Measurements from ENCODE around the gene PRR4. TPM values are rescaled to one million over a fixed set of nuclear protein-coding genes. Genes with fewer than 3 reads are reported as not detected.

Gene PRR4
- polyA plus RNA-seq, 2 of the 4 experiments (the other 2 are of a cell fraction) = 2.5 to 6.4 TPM

DNA sequence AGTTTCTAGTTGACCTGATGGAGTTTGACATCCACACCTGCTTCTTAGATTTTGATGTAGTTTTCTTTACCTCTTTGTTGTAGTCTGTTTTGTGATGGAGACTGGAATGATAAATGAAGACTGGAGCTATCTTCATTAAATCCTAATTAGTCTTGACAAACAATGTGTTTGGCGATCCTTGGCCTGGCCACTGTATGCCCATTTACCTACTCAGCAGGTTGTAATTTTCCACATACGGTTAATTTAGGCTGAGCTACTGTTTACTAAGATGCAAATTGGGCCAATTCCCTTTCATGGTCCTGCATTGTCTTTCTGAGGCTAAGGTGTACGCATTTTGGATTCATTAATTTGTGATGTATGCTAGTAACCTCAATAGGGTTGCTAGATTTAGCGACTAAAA is 46.7 kb downstream of the PRR4 start, which contains the start of gene TAS2R7:
TSS of gene TAS2R7 (minus strand) at position 41 of the 400 bp plus-strand sequence. CDS start 57 bp downstream, outside the sequence.
- no peak within 1 kb of the TSS for H3K27ac ChIP-seq
- no peaks in the 10 kb centered on the region for H3K4me1 ChIP-seq
- ChIA-PET CTCF (no interaction called here), POLR2A (no interaction called here)
- FAIRE-seq (no peak), DNase-seq (ENCODE audit: low read depth in 1 of 2, low spot score in 1 of 2) (no peak), ATAC-seq (no peak)
- H3K4me2 ChIP-seq = no peak within 1 kb of the TSS
- TF ChIP-seq, protein P1, sequence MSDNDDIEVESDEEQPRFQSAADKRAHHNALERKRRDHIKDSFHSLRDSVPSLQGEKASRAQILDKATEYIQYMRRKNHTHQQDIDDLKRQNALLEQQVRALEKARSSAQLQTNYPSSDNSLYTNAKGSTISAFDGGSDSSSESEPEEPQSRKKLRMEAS (IDR thresholded peaks at IDR 0.05) = no peak
- TF ChIP-seq FOSB (CRISPR knock-in tag; IDR thresholded peaks at IDR 0.05) (no peak), JUN (IDR thresholded peaks at IDR 0.05) (no peak), EHF (CRISPR knock-in tag; IDR thresholded peaks at IDR 0.05) (no peak), ESRRA (IDR thresholded peaks at IDR 0.05; ENCODE audit: borderline replicate concordance, low read length) (no peak), HOXB13 (CRISPR knock-in tag; IDR thresholded peaks at IDR 0.05; ENCODE audit: low read depth) (no peak), NFE2L2 (conservative IDR thresholded peaks at IDR 0.05; ENCODE audit: low read length) (no peak), CEBPB (IDR thresholded peaks at IDR 0.05) (no peak), NR3C1 (IDR thresholded peaks at IDR 0.05) (no peak), CHD4 (IDR thresholded peaks at IDR 0.05; ENCODE audit: borderline replicate concordance) (no peak), POLR2AphosphoS2 (conservative IDR thresholded peaks at IDR 0.05; ENCODE audit: low read length) (no peak), GATA3 (IDR thresholded peaks at IDR 0.05; ENCODE audit: borderline replicate concordance) (no peak)
- TF ChIP-seq, protein P2, sequence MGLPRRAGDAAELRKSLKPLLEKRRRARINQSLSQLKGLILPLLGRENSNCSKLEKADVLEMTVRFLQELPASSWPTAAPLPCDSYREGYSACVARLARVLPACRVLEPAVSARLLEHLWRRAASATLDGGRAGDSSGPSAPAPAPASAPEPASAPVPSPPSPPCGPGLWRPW (IDR thresholded peaks at IDR 0.05) = no peak
- no peak within 1 kb of the TSS for H3K4me3 ChIP-seq
- H3K9me3 ChIP-seq = no peaks in the 10 kb centered on the region
- 9% methylated on average over 4 of the region's 4 CpGs for WGBS (ENCODE audit: missing lambda C conversion rate)

DNA sequence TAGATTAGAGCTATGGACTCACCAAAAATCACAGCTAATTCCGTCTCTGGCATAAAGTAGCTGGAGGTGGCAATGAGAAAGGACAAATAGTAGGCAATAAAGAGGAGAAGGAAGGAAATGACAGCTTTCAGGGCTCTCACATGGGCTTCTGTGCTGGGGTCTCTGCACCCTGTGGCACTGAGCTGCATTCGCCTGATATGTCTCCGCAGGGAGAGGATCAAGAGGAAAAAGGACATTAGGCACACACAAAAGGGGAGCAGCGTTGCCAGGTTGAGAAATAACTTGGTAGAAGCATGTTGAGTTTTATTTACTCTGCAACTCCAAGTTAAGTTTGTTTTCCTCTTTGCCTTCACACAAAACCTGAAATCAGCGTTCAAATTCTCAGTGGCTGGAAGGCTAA is 47.5 kb downstream of the PRR4 start:
- POLR2A ChIA-PET = no interaction called here
- ATAC-seq = no peak
- H3K9me3 ChIP-seq = no peaks in the 10 kb centered on the region
- no peak for DNase-seq (ENCODE audit: low read depth in 1 of 2, low spot score in 1 of 2)
- TF ChIP-seq TFCP2L1 (CRISPR knock-in tag; IDR thresholded peaks at IDR 0.05) (no peak), HDAC2 (IDR thresholded peaks at IDR 0.05) (no peak), MAFK (IDR thresholded peaks at IDR 0.05; ENCODE audit: partially characterized antibody) (no peak), TP53 (CRISPR knock-in tag; IDR thresholded peaks at IDR 0.05) (no peak)
- TF ChIP-seq, protein P3, sequence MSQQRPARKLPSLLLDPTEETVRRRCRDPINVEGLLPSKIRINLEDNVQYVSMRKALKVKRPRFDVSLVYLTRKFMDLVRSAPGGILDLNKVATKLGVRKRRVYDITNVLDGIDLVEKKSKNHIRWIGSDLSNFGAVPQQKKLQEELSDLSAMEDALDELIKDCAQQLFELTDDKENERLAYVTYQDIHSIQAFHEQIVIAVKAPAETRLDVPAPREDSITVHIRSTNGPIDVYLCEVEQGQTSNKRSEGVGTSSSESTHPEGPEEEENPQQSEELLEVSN (IDR thresholded peaks at IDR 0.05; ENCODE audit: borderline replicate concordance, low read depth) = no peak
- no peak overlapping the region for H3K4me2 ChIP-seq
- 2% methylated on average over 5 of the region's 5 CpGs for WGBS (ENCODE audit: missing lambda C conversion rate)
- CTCF ChIA-PET = interaction anchor here (0.9 kb wide), 1 partner anchor 17 kb away, joined by 3 read pairs; no protein-coding TSS in a partner anchor
- no peak for FAIRE-seq
- H3K27ac ChIP-seq = no peak overlapping the region
- no peaks in the 10 kb centered on the region for H3K4me1 ChIP-seq
- no peak overlapping the region for H3K4me3 ChIP-seq

Small RNA genes within 50 kb of the gene (small RNA-seq; reads per million reads assigned to genes)
- gene PRR4 = 0 to 0.78 (median 0) reads per million in 6 experiments

Other genes with a start within 250 kb of the PRR4 start
- gene MAGOHB, start 235.9 kb downstream of the PRR4 start, polyA plus RNA-seq (2011; rRNA removed) = 43.1 and 90.5 TPM in 2 replicates
- 83.4 to 93.3 TPM (median 83.5 TPM) in 3 replicates for gene MAGOHB, start 235.9 kb downstream of the PRR4 start, polyA plus RNA-seq (2017; fragmentation: RNase III; extraction: RNeasy Plus Mini Kit Qiagen cat#74134 plus additional on column Dnase treatment)
- gene STYK1, start 175.4 kb downstream of the PRR4 start, polyA plus RNA-seq (2011; rRNA removed) = 0.46 and 0.56 TPM in 2 replicates
- gene STYK1, start 175.4 kb downstream of the PRR4 start, polyA plus RNA-seq (2017; fragmentation: RNase III; extraction: RNeasy Plus Mini Kit Qiagen cat#74134 plus additional on column Dnase treatment) = 0.21 to 0.54 TPM (median 0.32 TPM) in 3 replicates
- 136 and 150 TPM in 2 replicates for gene YBX3, start 126.2 kb downstream of the PRR4 start, polyA plus RNA-seq (2011; rRNA removed)
- 140 to 176 TPM (median 146 TPM) in 3 replicates for gene YBX3, start 126.2 kb downstream of the PRR4 start, polyA plus RNA-seq (2017; fragmentation: RNase III; extraction: RNeasy Plus Mini Kit Qiagen cat#74134 plus additional on column Dnase treatment)
- not detected in 2 replicates for gene TAS2R7, start 46.8 kb downstream of the PRR4 start, polyA plus RNA-seq (2011; rRNA removed)
- gene TAS2R7, start 46.8 kb downstream of the PRR4 start, polyA plus RNA-seq (2017; fragmentation: RNase III; extraction: RNeasy Plus Mini Kit Qiagen cat#74134 plus additional on column Dnase treatment) = not detected in 3 replicates
- gene TAS2R8, start 42.2 kb downstream of the PRR4 start, polyA plus RNA-seq (2011; rRNA removed) = not detected in 2 replicates
- not detected in 3 replicates for gene TAS2R8, start 42.2 kb downstream of the PRR4 start, polyA plus RNA-seq (2017; fragmentation: RNase III; extraction: RNeasy Plus Mini Kit Qiagen cat#74134 plus additional on column Dnase treatment)
- gene TAS2R9, start 39.3 kb downstream of the PRR4 start, polyA plus RNA-seq (2011; rRNA removed) = not detected in 2 replicates
- not detected in 3 replicates for gene TAS2R9, start 39.3 kb downstream of the PRR4 start, polyA plus RNA-seq (2017; fragmentation: RNase III; extraction: RNeasy Plus Mini Kit Qiagen cat#74134 plus additional on column Dnase treatment)
- 0.67 and 0.71 TPM in 2 replicates for gene TAS2R10, start 23.1 kb downstream of the PRR4 start, polyA plus RNA-seq (2011; rRNA removed)
- gene TAS2R10, start 23.1 kb downstream of the PRR4 start, polyA plus RNA-seq (2017; fragmentation: RNase III; extraction: RNeasy Plus Mini Kit Qiagen cat#74134 plus additional on column Dnase treatment) = 0.09 to 0.14 TPM in 2 of 3 replicates, not detected in the other
- gene PRH1, start 34.8 kb upstream of the PRR4 start, polyA plus RNA-seq (2011; rRNA removed) = 3.4 and 4.3 TPM in 2 replicates
- 6.7 to 7.8 TPM (median 7.8 TPM) in 3 replicates for gene PRH1, start 34.8 kb upstream of the PRR4 start, polyA plus RNA-seq (2017; fragmentation: RNase III; extraction: RNeasy Plus Mini Kit Qiagen cat#74134 plus additional on column Dnase treatment)
- 0.19 and 0.28 TPM in 2 replicates for gene TAS2R13, start 60.1 kb upstream of the PRR4 start, polyA plus RNA-seq (2011; rRNA removed)
- not detected in 3 replicates for gene TAS2R13, start 60.1 kb upstream of the PRR4 start, polyA plus RNA-seq (2017; fragmentation: RNase III; extraction: RNeasy Plus Mini Kit Qiagen cat#74134 plus additional on column Dnase treatment)
- gene PRH2, start 79.8 kb upstream of the PRR4 start, polyA plus RNA-seq (2011; rRNA removed) = 0.25 and 0.39 TPM in 2 replicates
- 0.19 TPM in 1 of 3 replicates, not detected in the others for gene PRH2, start 79.8 kb upstream of the PRR4 start, polyA plus RNA-seq (2017; fragmentation: RNase III; extraction: RNeasy Plus Mini Kit Qiagen cat#74134 plus additional on column Dnase treatment)
- gene TAS2R14, start 89.8 kb upstream of the PRR4 start, polyA plus RNA-seq (2011; rRNA removed) = 3.1 and 4.1 TPM in 2 replicates
- gene TAS2R14, start 89.8 kb upstream of the PRR4 start, polyA plus RNA-seq (2017; fragmentation: RNase III; extraction: RNeasy Plus Mini Kit Qiagen cat#74134 plus additional on column Dnase treatment) = 0.70 to 0.94 TPM (median 0.80 TPM) in 3 replicates
- gene TAS2R50, start 137.4 kb upstream of the PRR4 start, polyA plus RNA-seq (2011; rRNA removed) = 0.25 and 0.27 TPM in 2 replicates
- not detected in 3 replicates for gene TAS2R50, start 137.4 kb upstream of the PRR4 start, polyA plus RNA-seq (2017; fragmentation: RNase III; extraction: RNeasy Plus Mini Kit Qiagen cat#74134 plus additional on column Dnase treatment)
- 0.89 and 1.4 TPM in 2 replicates for gene TAS2R20, start 148.8 kb upstream of the PRR4 start, polyA plus RNA-seq (2011; rRNA removed)
- 0.15 to 0.21 TPM (median 0.15 TPM) in 3 replicates for gene TAS2R20, start 148.8 kb upstream of the PRR4 start, polyA plus RNA-seq (2017; fragmentation: RNase III; extraction: RNeasy Plus Mini Kit Qiagen cat#74134 plus additional on column Dnase treatment)
- gene TAS2R19, start 173.1 kb upstream of the PRR4 start, polyA plus RNA-seq (2011; rRNA removed) = 0.90 and 1.1 TPM in 2 replicates
- 0.09 to 0.19 TPM (median 0.13 TPM) in 3 replicates for gene TAS2R19, start 173.1 kb upstream of the PRR4 start, polyA plus RNA-seq (2017; fragmentation: RNase III; extraction: RNeasy Plus Mini Kit Qiagen cat#74134 plus additional on column Dnase treatment)
- gene TAS2R31, start 181.9 kb upstream of the PRR4 start, polyA plus RNA-seq (2011; rRNA removed) = 0.73 and 1.1 TPM in 2 replicates
- 0.17 to 0.30 TPM (median 0.28 TPM) in 3 replicates for gene TAS2R31, start 181.9 kb upstream of the PRR4 start, polyA plus RNA-seq (2017; fragmentation: RNase III; extraction: RNeasy Plus Mini Kit Qiagen cat#74134 plus additional on column Dnase treatment)
- 0.32 and 0.48 TPM in 2 replicates for gene TAS2R46, start 212.8 kb upstream of the PRR4 start, polyA plus RNA-seq (2011; rRNA removed)
- gene TAS2R46, start 212.8 kb upstream of the PRR4 start, polyA plus RNA-seq (2017; fragmentation: RNase III; extraction: RNeasy Plus Mini Kit Qiagen cat#74134 plus additional on column Dnase treatment) = 0.10 to 0.11 TPM in 2 of 3 replicates, not detected in the other
- not detected in 2 replicates for gene TAS2R43, start 242.8 kb upstream of the PRR4 start, polyA plus RNA-seq (2011; rRNA removed)
- not detected in 3 replicates for gene TAS2R43, start 242.8 kb upstream of the PRR4 start, polyA plus RNA-seq (2017; fragmentation: RNase III; extraction: RNeasy Plus Mini Kit Qiagen cat#74134 plus additional on column Dnase treatment)

All from A549 (cell line).